Neural progenitor cell (in vitro differentiated cells): ENCODE measurements around the gene PCK2. TPM values are rescaled to one million over a fixed set of nuclear protein-coding genes. Genes with fewer than 3 reads are reported as not detected.

ENCODE experiments used
- DNase-seq: peaks from one replicate; pipeline ENCODE4 v3.0.0-alpha.2; 2016; ENCODE audit warnings: low spot score
- H2AFZ ChIP-seq: fragments of 200-600 bp; sonication (generic); replicated peaks from 2 replicates; pipeline ENCODE4 v1.6.1; 2016; ENCODE audit warnings: antibody characterized with exemption
- H3F3A ChIP-seq: fragments of 200-600 bp; sonication (generic); 2 replicates; pipeline ENCODE4 v1.6.1; 2016; ENCODE audit warnings: antibody characterized with exemption, low read depth
- H3K27ac ChIP-seq: fragments of 200-600 bp; sonication (generic); 2 replicates; pipeline ENCODE4 v1.5.1; 2016; ENCODE audit warnings: mild to moderate bottlenecking
- H3K27me3 ChIP-seq: fragments of 200-600 bp; sonication (generic); 2 replicates; pipeline ENCODE4 v1.6.1; 2016; ENCODE audit warnings: mild to moderate bottlenecking, moderate library complexity
- H3K36me3 ChIP-seq: fragments of 200-600 bp; sonication (generic); 2 replicates; pipeline ENCODE4 v1.5.1; 2016
- H3K4me1 ChIP-seq: fragments of 200-600 bp; sonication (generic); 2 replicates; pipeline ENCODE4 v1.6.1; 2016; ENCODE audit warnings: mixed run types
- H3K4me2 ChIP-seq: fragments of 200-600 bp; sonication (generic); 2 replicates; pipeline ENCODE4 v1.6.1; 2016
- H3K4me3 ChIP-seq: fragments of 200-600 bp; sonication (generic); 2 replicates; pipeline ENCODE4 v1.5.1; 2016
- H3K79me2 ChIP-seq: fragments of 200-600 bp; sonication (generic); 2 replicates; pipeline ENCODE4 v1.6.1; 2016; ENCODE audit warnings: low read depth
- H3K9ac ChIP-seq: fragments of 200-600 bp; sonication (generic); 2 replicates; pipeline ENCODE4 v1.6.1; 2016
- H3K9me3 ChIP-seq: fragments of 200-600 bp; sonication (generic); 2 replicates; pipeline ENCODE4 v1.5.1; 2016; ENCODE audit warnings: low read depth
- H4K20me1 ChIP-seq: fragments of 200-600 bp; sonication (generic); 2 replicates; pipeline ENCODE4 v1.6.1; 2016; ENCODE audit warnings: low read depth
- H3K27ac Mint-ChIP-seq: 3 replicates; pipeline ENCODE4 v1.8.0; 2021; ENCODE audit warnings: mixed read lengths
- H3K27me3 Mint-ChIP-seq: 2 replicates; pipeline ENCODE4 v1.8.0; 2022; ENCODE audit warnings: low read depth, mild to moderate bottlenecking, inconsistent platforms, moderate library complexity, mixed read lengths; ENCODE audit not compliant: insufficient read depth
- H3K36me3 Mint-ChIP-seq: 3 replicates; pipeline ENCODE4 v1.8.0; 2021; ENCODE audit warnings: mixed read lengths
- H3K4me1 Mint-ChIP-seq: 3 replicates; pipeline ENCODE4 v1.8.0; 2021; ENCODE audit warnings: mixed read lengths
- H3K4me3 Mint-ChIP-seq: 3 replicates; pipeline ENCODE4 v1.8.0; 2021; ENCODE audit warnings: mild to moderate bottlenecking, moderate library complexity, mixed read lengths
- H3K9me3 Mint-ChIP-seq: 3 replicates; pipeline ENCODE4 v1.8.0; 2020; ENCODE audit warnings: mixed read lengths
- CTCF ChIP-seq: fragments of 200-600 bp; sonication (generic); IDR thresholded peaks from 2 replicates; pipeline ENCODE4 v1.5.1; 2017; ENCODE audit warnings: antibody characterized with exemption, mild to moderate bottlenecking
- EZH2 ChIP-seq: fragments of 200-600 bp; sonication (generic); IDR thresholded peaks from 2 replicates; pipeline ENCODE4 v1.6.1; 2017; ENCODE audit warnings: antibody characterized with exemption, mild to moderate bottlenecking, moderate library complexity
- EZH2phosphoT487 ChIP-seq: fragments of 200-600 bp; sonication (generic); IDR thresholded peaks from 2 replicates; pipeline ENCODE4 v1.6.1; 2017; ENCODE audit warnings: antibody characterized with exemption
- total RNA-seq: library from RNA; depleted of rRNA; stranded (reverse); fragments of >200 nt; gene quantifications from 2 replicates; pipeline ENCODE4 v1.2.3, GENCODE V29; 2015; ENCODE audit warnings: low replicate concordance

The PCK2 gene
- total RNA-seq, 1 donor from 2014 or later, result 11.1 TPM

DNA sequence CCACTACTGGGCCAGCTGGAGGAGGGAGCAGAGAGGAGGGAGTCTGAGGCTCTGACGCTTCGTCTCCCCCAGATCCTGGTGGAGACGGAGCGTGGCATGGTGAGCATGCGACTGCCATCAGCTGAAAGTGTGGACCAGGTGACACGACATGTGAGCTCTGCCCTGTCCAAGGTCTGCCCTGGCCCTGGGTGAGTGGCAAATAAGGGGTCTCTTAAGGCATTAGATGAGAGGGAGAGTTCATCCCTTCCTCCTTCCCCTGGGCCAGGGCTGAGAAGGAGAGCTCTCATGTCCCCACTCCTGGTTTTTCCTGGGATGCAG is 39.8 kb upstream of the PCK2 start:
- Histone ChIP-seq H2AFZ (no peak overlapping the region), H3F3A (peaks cover 5% of the 10 kb centered on the region), H3K36me3 (no peaks in the 10 kb centered on the region), H3K27ac (no peak overlapping the region), H4K20me1 (no peaks in the 10 kb centered on the region), H3K79me2 (no peaks in the 10 kb centered on the region), H3K4me1 (peaks cover 9% of the 10 kb centered on the region), H3K9me3 (no peaks in the 10 kb centered on the region), H3K27me3 (peaks cover 3% of the 10 kb centered on the region), H3K4me3 (no peak overlapping the region), H3K9ac (no peak overlapping the region), H3K4me2 (no peak overlapping the region)
- H3K4me1 Mint-ChIP-seq, result peaks cover 18% of the 10 kb centered on the region
- TF ChIP-seq EZH2 (no peak), CTCF (no peak), EZH2phosphoT487 (no peak)
- peaks cover 7% of the 10 kb centered on the region for H3K27me3 Mint-ChIP-seq
- no peak for DNase-seq
- H3K9me3 Mint-ChIP-seq, result no peaks in the 10 kb centered on the region
- H3K4me3 Mint-ChIP-seq, result no peak overlapping the region
- no peak overlapping the region for H3K27ac Mint-ChIP-seq
- H3K36me3 Mint-ChIP-seq, result no peaks in the 10 kb centered on the region

DNA sequence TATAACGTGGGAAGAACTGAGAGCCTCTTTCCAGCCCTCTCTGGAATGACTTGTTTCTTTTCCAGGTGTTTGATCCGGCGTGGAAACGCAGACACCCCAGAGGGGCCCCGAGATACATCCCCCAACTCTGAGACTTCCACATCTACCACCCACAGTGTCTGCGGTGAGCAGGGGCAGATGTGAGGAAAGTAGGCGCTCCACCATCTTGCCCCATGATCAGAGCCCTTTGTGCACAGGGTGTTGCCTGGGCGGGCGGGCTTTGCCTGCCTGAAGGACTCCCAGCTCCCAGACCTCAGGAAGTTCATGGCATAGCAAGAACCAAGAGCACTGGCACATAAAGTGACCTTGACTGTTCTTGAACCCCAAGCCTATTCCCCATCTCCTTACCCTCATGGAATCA is 39.5 kb upstream of the PCK2 start:
- H3K4me1 ChIP-seq, result peaks cover 9% of the 10 kb centered on the region
- no peaks in the 10 kb centered on the region for H3K9me3 ChIP-seq
- Mint-ChIP-seq H3K36me3 (no peaks in the 10 kb centered on the region), H3K27me3 (peaks cover 7% of the 10 kb centered on the region), H3K9me3 (no peaks in the 10 kb centered on the region), H3K4me3 (no peak overlapping the region), H3K4me1 (peaks cover 18% of the 10 kb centered on the region), H3K27ac (no peak overlapping the region)
- DNase-seq, result no peak
- no peak overlapping the region for H3K9ac ChIP-seq
- H3F3A ChIP-seq, result peaks cover 5% of the 10 kb centered on the region
- H2AFZ ChIP-seq, result no peak overlapping the region
- H3K27me3 ChIP-seq, result peaks cover 3% of the 10 kb centered on the region
- no peaks in the 10 kb centered on the region for H3K36me3 ChIP-seq
- TF ChIP-seq CTCF (no peak), EZH2 (no peak), EZH2phosphoT487 (no peak)
- H3K4me2 ChIP-seq, result no peak overlapping the region
- H3K4me3 ChIP-seq, result no peak overlapping the region
- H4K20me1 ChIP-seq, result no peaks in the 10 kb centered on the region
- H3K79me2 ChIP-seq, result no peaks in the 10 kb centered on the region
- H3K27ac ChIP-seq, result no peak overlapping the region

GRCh38 chr14:24055971-24056799 is 37.9 kb upstream of the PCK2 start:
- TF ChIP-seq EZH2phosphoT487 (no peak), EZH2 (no peak)
- Mint-ChIP-seq H3K36me3 (no peaks in the 10 kb centered on the region), H3K9me3 (no peaks in the 10 kb centered on the region), H3K27me3 (peaks cover 7% of the 10 kb centered on the region), H3K27ac (no peak overlapping the region), H3K4me1 (peaks cover 15% of the 10 kb centered on the region), H3K4me3 (no peak overlapping the region)
- Histone ChIP-seq H3K9me3 (no peaks in the 10 kb centered on the region), H3K4me1 (peaks cover 7% of the 10 kb centered on the region), H3K4me2 (no peak overlapping the region), H3K9ac (no peak overlapping the region), H2AFZ (no peak overlapping the region), H3K79me2 (no peaks in the 10 kb centered on the region), H3K27me3 (no peaks in the 10 kb centered on the region), H4K20me1 (no peaks in the 10 kb centered on the region), H3F3A (peaks cover 5% of the 10 kb centered on the region), H3K27ac (no peak overlapping the region), H3K4me3 (no peak overlapping the region), H3K36me3 (no peaks in the 10 kb centered on the region)
- DNase-seq, result no peak

- H3K36me3 Mint-ChIP-seq, result no peaks in the 10 kb centered on the region
- DNase-seq, result no peak
- no peaks in the 10 kb centered on the region for H3K36me3 ChIP-seq
- H3K27ac ChIP-seq, result no peak overlapping the region
- peaks cover 7% of the 10 kb centered on the region for H3K27me3 Mint-ChIP-seq
- peaks cover 14% of the 10 kb centered on the region for H3K4me1 Mint-ChIP-seq
- no peak overlapping the region for H3K4me3 ChIP-seq
- no peak overlapping the region for H2AFZ ChIP-seq
- H4K20me1 ChIP-seq, result no peaks in the 10 kb centered on the region
- no peaks in the 10 kb centered on the region for H3K9me3 Mint-ChIP-seq
- H3F3A ChIP-seq, result peaks cover 5% of the 10 kb centered on the region
- no peaks in the 10 kb centered on the region for H3K79me2 ChIP-seq
- peaks cover 3% of the 10 kb centered on the region for H3K4me1 ChIP-seq
- H3K4me2 ChIP-seq, result no peak overlapping the region
- no peak overlapping the region for H3K4me3 Mint-ChIP-seq
- no peak overlapping the region for H3K27ac Mint-ChIP-seq
- no peak overlapping the region for H3K9ac ChIP-seq
- H3K27me3 ChIP-seq, result no peaks in the 10 kb centered on the region
- TF ChIP-seq EZH2phosphoT487 (no peak), EZH2 (no peak), CTCF (no peak)
- no peaks in the 10 kb centered on the region for H3K9me3 ChIP-seq
Measured at GRCh38 chr14:24056800-24057184, 37.3 kb upstream of the PCK2 start.
